Stimulated activated CD4-positive, alpha-beta T cell treated with anti-CD3 and anti-CD28 coated beads, TNF-alpha, amount 100 ng/mL, for 24 hours (primary cell): ENCODE results near the gene RGS9.
"Not testable (repeated sequence)": the region's sequence is repeated elsewhere in the genome, so short reads cannot be mapped to it uniquely, and the experiment has no call there.

ENCODE experiments used
- DNase-seq, 3 experiments: peaks; one replicate each; pipeline ENCODE4 v3.0.0-alpha.2; 2020; ENCODE audit warnings: low read depth in 3 of 3

Gene RGS9

DNA sequence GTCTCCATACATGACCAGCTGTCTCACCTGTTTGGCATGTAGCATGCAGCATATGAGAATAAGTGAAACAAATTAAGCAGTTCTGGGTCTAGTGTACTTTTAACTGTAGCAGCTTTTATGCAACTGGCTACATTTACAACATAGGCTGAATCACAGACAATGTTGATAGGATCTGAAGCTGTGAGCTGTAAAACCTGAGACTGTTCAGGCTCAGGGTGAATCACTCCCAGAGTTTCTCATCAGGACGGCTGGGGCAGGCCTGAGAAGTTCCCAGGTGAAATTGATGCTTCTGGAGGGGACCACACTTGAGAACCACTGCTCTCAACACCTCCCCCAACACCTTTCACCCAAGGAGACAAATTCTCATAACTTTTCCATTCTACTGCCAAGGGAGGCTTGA lies 70.3 kb downstream of the RGS9 start:
- DNase-seq: not testable (repeated sequence)

DNA sequence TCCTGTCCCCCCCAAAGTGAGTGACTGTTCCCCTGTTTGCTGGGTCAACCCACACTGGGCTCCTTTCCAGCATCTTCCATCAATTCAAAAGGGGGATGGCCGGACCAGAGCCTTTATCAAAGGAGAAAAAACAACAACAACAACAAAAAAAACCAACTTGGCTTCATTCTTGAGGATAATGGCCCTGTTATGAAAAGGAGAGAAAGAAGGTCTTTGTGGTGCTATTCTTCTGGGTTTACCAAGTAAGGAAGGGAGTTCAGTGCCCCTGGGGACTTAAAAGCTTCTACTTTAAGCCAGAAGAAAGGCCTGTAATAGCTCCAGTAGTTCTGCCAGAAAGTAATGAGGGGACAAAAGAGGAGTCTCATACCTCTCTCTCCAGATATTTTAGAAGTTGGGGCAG lies 71.5 kb downstream of the RGS9 start:
- DNase-seq: no peak

DNA sequence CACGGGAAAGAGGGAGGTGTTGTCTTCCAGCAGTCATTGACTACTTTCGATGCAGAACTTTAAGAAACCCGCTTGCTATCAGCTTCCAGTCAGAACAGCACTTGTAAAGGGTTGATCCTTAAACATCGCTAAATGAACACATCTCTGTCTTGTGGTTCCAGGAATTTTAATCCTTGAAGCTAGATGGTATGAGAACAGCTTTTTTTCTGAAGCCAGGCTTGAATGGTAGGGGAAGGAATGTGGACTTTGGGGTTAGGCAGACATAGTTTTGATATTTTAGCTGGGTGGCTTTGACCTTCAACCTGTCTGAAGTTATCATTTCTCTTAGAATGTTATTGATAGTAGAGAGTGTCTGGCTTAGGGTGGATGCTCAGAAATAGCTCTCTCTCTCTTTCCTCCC lies 81.1 kb downstream of the RGS9 start:
- DNase-seq: no peak

DNA sequence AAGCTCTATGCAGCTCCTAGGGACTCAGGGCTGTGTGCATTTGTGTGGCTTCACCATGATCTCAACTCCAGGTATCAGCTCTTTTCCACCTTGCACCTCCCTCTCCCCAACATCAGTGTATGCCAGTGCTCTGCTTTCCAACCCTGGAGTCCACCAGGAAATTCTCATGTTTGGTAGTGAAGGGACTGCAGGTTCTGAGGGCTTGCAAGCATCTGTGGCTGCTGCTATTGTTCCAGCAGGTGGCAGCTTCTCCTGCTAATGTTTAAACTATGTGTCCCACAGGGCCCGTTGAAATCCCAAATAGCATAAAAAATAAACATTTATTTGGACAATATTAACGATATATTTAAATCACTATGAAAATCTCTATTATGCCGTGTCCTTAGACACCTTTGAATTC lies 82.0 kb downstream of the RGS9 start:
- no peak for DNase-seq

DNA sequence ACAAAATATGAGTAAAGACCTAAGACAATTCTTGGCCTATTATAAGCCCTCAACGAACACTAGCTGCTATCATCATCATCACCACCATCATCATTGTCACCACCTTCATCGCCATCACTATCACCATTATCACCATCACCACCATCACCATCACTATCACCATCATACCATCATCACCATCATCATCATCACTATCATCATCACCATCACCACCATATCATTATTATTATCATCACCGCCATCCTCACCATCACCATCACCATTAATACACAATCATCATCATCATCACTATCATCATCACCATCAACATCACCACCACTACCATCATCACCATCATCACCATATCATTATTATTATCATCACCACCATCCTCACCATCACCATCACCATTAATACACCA lies 82.5 kb downstream of the RGS9 start:
- no peak for DNase-seq

DNA sequence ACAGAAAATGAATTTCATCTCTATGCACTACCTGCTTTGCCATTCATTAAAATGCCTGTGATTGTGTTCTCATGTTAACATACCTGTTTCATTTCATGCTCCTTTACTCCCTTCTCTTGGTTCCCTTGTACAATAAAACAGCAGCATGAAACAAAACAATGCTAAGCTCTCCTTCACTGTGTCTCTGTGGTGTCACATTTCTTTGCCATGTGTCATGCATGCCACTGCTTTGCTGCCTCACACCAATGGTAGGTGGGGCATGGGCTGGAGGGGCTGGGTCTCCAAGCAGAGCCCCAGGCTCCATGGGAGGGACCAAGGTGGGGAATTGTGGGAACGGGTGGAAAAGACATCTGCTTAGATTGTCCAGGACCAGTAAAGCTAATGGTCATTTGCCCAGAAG lies 83.6 kb downstream of the RGS9 start:
- no peak for DNase-seq

- no peak for DNase-seq
Measured at GRCh38 chr17:65222214-65222738, 85.1 kb downstream of the RGS9 start.

- DNase-seq: no peak
Measured at GRCh38 chr17:65225061-65225460, 87.9 kb downstream of the RGS9 start.

DNA sequence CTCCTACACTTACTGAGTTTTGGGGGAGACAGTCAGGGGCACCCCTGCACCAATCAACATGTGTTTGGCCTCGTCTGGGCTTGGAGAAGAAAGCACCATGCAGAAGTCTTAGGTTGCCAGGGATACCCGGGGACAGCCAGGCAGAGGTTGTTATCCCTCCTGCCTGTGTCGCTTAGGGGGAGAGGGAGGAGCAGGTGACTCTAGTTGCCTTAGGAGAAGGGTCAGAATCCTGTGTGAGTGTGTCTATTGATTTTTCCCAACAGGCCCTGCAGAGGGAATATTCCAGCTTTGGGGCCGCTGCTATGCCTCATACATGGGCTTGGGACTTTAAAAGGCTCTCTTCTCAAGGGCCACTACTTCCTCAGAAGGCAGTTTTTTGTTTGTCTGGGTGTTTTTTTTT lies 89.1 kb downstream of the RGS9 start:
- no peak for DNase-seq

DNA sequence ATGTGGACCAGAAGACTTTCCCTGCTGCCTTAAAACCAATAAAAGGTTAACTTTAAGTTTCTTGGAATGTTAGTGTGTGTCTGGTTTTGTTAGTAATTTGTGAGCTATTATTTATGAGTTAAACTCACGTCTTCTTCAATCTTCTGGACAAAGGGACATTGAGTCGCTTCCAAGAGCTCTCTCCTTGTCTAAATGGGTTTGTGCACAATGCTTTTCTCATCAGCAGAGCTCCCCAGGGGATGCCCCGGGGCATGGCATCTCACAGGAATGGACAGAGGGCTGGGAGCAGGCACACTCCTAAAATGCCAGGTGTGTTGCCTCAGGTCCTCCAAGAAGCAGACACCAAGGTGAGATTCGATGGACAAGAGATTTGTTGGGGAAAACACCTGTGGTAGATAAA lies 90.5 kb downstream of the RGS9 start:
- no peak for DNase-seq

DNA sequence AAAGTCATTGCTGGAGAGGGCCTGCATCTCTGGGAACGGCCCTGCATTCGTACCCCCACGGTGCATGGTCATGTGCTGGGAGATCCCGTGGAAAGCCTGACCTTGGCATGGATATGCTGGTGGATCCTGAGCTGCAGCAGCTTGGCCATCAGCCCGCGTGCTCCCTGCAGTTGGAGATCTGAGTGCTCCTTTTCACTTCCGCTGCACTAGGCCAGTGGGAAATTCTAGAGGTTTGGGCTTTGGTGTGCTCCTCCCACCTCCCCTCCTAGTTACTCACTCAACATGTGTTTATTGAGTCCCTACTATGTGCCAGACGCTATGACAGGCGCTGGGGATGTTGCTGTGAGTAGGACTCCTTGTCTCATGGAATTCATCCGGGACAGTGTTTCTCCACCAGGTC lies 91.1 kb downstream of the RGS9 start:
- DNase-seq: no peak

- peak; percentile 20 to 49 (median 42) for DNase-seq
Measured at GRCh38 chr17:65228734-65229620, 91.8 kb downstream of the RGS9 start.

DNA sequence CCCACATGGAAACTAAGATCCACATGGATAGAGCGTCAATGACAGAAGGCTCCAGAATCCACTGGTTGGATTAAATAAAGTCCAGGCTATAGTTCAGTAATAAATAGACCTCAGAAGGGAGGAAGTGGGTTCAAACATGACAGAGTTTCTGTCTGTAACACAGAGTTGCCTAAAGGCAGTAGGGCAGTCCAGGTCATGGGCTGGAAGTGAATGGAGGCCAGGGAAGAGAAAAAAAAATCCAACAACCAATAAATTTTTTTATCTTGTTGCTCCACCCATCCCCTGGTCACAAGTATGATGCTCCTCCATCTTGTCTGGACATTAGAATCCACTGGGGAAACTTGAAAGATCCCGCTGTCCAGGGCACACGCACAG lies 92.4 kb downstream of the RGS9 start:
- DNase-seq: no peak

DNA sequence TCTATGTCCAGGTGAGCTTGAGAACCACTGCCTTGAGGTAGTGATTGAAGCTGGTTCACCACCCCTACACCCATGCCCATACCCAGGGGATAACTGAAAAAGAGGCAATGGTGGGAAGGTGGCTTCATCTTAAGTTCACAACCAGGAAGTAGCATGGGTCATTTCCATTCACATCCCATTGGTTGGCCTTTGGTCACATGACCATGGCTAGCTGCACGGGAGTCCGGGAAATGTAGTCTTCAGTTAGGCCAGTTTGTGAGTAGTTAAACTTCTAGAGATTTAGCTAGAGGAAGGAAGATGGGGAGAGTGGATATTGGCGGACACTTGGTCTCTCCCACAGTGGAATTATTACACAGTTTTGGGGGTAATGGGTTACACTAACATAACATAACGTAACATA lies 92.9 kb downstream of the RGS9 start:
- DNase-seq: no peak

GRCh38 chr17:65231086-65231485 lies 93.9 kb downstream of the RGS9 start:
- no peak for DNase-seq

DNA sequence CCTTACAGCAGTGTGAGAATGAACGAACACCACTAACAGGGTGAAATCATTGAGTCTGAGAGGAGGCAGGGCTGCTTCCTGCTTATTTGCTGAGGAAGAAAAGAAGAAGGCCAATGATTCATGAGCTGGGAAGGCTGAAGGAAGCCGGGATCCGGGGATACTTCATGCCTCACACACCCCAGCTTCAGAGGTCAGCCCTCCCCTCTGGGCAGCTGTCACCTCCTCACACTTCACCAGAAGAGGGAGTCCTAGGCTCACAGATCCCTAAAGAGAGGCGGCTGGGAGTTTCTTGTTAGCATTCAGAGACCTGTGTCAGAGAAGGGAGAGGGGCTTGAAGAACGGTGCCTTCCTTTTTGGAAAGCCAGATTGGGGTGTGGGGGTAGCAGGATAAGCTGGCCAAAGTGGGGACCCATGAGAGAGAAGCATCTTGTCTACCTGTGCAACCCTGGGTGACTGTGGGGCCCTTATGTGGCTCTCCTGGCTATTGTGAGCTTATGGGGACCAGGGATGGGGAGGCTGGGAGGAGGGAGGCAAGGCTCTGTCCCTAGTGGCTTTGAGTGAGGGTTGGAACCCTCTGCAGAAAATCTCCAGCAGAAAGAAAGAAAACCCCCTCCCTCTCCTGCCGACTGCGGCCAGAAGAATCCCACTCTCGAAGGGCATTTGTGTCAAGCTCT lies 94.6 kb downstream of the RGS9 start:
- DNase-seq: peak; percentile 11 to 41 (median 28)

DNA sequence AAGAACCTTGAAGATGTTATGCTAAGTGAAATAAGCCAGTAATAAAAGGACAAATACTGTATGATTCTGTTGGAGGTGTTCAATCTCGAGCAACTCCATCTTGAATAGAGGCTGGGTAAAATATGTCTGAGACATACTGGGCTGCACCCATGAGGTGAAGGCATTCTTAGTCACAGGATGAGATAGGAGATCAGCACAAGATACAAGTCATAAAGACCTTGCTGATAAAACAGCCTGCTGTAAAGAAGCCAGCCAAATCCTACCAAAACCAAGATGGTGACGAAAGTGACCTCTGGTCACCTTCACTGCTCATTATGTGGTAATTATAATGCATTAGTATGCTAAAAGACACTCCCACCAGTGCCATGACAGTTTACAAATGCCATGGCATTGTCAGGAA lies 98.1 kb downstream of the RGS9 start:
- no peak for DNase-seq

GRCh38 chr17:65236321-65236720 lies 99.2 kb downstream of the RGS9 start:
- no peak for DNase-seq

DNA sequence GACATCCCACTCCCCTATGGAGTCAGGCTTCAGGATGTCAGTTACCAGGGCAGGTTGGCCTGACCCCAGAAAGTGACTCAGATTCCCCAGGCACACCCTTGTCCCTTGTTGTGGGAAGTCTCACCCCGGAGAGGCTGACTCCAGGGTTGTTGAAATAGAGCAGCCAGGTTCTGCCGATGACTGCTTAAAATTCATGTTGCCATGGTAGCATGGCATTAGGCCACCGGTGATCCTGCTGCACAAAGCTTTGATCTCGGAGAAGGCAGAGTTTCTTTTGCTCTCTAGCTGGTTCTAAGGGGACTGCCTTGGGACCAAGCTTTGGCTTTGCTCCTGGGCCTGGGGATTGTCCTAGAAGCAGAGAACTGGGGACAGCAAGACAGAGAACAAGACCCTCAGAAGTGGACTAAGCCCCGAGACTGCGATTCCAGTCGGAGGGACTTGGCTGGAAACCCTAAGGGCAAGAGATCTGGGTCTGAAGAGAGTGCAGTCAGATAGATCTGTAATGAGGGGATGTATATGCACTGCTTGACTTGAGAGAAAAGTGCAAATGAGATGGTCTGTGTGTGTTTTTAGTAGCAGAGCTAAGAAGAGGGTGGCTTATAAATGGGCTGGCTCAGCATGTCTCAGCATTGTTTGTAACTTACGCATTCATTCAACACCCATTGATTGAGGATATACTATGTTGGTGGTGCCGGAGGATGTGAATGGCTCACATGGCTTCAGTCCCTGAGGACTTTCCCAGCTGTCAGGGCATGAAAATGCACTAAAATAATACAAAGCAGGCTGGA lies 106.9 kb downstream of the RGS9 start:
- peak in 1 of 3 experiments; percentile 28 for DNase-seq

DNA sequence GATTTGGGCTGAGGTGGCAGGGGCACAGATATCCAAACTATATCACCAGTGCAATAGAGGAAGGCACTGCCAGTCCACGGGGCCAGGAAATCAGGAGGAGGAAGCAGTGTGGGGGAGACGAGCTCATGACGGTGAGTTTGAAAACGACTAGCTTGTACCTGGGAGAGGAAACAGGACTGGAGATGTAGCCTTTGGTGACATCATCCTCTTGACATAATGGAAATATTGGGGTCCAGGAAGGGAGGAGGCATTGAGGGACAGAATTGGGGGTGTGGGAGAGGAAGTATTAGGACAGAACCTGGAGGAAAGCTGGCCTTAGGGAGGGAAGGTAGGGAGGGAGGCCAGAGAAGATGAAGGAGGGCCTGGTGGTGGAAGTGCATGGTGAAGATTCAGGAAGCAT lies 109.1 kb downstream of the RGS9 start:
- no peak for DNase-seq

DNA sequence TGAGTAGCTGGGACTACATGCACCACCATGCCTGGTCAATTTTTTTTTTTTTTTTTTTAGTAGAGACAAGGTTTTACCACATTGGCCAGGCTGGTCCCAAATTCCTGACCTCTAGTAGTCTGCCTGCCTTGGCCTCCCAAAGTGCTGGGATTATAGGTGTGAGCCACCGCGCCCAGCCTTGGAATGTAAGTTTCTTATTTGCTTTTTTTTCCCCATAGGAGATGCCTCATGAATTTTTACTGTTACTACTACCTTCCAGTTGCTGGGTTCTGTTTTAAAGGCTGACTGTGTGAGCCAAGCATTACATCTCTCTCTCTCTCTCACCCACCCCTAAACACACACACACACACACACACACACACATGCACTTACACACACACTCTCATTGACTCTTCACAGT lies 112.6 kb downstream of the RGS9 start:
- DNase-seq: no peak

DNA sequence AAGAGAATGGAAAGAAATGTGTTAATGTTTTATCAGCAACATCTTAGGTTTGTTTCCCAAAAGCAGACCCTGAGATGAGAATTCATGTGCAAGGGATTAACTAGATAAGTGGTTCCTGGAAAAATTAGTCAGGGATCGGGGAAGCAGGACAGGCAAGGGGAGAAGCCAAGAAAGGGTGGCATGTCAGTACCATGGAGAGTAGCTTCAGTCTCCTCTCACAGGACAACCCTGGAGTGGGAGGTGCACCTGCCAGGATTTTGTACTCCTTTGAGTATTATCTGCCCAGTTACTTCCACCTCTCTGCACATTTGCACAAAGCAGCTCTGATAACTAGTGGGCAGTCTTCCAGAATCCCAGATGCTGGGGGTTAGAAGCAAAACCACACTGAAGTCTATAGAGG lies 117.0 kb downstream of the RGS9 start:
- DNase-seq: no peak
